HG03196 (cell line): ENCODE data around the gene L1CAM.

Experiments
- ATAC-seq: cut with Tn5 transposase; IDR thresholded peaks from one replicate; pipeline ENCODE4 v1.9.1; 2021; ENCODE audit not compliant: unreplicated experiment

The L1CAM gene

GRCh38 chrX:153878969-153879653 is 6.9 kb downstream of the L1CAM start:
- ATAC-seq = no peak

- ATAC-seq = no peak
These were observed 7.6 kb downstream of the L1CAM start for GRCh38 chrX:153878345-153878744.

DNA sequence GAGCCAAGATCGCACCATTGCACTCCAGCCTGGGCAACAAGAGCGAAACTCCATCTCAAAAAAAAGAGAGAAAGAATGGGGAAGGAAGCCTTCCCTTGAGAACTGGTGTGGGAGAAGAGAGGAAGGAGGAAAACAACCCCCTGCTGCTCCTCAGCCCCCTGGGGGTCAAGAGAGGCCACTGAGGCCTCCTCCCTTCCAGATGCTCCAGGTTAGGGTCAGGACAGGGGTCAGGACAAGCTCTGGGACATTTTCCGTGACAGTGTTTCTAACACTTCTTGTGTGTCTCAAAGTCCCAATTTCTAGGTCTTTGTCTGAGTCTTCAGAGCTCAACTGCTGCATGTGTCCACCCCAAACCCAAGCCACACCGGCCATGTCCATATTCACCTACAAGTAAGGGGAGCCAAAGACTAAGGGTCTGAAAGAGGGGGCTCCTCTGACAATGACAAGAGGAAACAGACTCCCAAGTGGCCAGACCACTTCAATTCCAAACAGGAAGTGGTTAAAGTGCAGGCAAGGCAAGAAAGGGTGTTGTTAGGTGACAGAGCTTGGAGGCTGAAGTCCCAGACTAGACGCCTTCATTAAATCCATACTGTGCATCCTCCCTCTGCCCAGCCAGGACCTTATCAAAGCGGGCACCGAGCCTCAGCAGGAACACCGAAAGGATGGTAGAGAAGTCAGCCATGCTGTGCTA is 8.3 kb downstream of the L1CAM start:
- no peak for ATAC-seq

DNA sequence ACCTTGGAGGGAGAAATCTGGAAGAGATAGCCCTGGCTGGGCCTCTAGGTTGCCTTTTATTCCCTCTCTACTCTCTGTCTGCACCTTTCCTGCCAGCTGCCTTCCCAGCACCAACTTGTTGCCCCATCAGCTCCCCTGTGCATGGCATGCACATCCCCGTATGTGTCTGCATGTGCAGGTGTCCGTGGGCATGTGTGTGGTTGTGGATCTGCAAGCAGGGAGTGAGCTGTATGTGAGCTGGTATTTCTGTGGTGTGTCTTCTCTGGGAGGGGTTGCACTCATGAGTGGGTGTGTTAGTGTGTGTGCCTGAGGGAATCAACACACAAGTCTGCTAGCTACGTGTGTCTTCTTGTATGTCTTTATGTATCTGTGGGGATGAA is 9.9 kb downstream of the L1CAM start:
- ATAC-seq = no peak

GRCh38 chrX:153875391-153876111 is 10.4 kb downstream of the L1CAM start:
- no peak for ATAC-seq

DNA sequence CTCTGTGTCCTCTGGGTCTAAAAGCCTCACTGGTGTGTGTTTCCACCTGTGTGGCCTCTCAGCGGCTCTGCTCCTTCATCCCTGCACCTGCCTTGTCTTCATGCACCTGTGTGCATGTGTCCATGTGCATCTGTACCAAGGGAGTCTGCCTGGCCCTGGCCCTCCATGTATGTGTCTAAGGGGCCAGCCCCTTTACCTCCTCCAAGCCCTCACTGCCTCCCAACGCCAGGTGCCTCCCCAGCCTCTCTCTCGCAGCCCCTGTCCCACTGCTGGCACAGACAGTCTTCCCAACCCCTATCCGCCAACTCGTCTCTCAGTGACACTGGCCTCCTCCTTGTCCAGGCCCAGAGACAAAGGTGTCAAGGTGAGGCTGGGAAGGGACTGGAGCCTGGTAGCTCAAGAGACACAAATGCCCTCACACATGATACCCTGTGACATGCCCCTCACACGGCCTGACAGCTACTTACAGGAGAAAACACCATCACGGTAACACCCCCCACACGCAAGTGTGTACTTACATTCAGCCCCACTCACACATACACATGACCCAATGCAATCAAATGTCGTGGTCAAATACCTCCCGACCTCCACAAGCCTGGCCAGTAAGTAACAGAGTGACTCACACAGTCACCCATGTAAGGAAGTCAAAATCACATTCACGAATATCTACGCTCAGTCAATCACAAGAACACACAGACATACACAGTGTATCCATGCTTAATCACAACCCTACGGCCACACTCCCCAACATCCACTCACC is 11.4 kb downstream of the L1CAM start:
- no peak for ATAC-seq

GRCh38 chrX:153874085-153874365 is 11.9 kb downstream of the L1CAM start:
- no peak for ATAC-seq

DNA sequence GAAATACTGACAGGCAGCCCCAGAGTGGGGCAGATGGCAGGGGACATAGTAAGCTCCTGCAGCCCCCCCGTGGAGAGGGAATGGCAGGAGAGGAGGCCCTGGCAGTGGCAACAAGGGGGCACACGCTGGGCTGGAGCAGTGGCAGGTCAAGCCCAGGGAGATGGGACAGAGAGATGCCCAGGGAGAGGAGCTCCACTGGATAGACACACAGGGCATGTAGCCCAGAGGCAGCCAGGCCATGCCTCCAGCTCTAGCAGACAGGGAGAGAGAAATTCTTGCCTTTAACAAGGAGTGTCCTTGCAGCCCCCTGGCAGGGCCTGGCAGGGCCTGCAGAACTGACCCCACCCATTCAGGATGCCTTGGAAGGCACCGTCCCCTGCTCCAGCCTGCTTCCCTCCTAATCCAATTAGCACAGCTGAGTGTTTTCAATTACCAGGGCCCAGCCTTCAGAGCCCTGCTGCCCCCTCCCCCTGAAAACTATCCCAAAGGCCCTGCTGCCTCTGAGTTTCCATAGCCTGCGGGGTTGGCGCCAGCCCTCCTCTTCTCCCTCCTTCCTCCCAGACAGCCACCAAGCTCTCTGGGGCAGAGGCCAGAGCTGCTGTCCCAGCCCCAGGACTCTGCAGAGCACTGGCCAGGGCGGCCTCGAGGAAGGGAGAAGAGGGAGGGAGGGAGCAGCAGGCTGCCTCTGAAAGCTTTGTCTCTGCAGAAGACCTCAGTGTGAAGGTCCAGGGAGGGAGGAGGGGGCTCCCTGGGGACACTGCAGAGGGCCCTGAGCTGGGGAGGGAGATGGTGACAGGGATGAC is 12.5 kb downstream of the L1CAM start:
- ATAC-seq = no peak

DNA sequence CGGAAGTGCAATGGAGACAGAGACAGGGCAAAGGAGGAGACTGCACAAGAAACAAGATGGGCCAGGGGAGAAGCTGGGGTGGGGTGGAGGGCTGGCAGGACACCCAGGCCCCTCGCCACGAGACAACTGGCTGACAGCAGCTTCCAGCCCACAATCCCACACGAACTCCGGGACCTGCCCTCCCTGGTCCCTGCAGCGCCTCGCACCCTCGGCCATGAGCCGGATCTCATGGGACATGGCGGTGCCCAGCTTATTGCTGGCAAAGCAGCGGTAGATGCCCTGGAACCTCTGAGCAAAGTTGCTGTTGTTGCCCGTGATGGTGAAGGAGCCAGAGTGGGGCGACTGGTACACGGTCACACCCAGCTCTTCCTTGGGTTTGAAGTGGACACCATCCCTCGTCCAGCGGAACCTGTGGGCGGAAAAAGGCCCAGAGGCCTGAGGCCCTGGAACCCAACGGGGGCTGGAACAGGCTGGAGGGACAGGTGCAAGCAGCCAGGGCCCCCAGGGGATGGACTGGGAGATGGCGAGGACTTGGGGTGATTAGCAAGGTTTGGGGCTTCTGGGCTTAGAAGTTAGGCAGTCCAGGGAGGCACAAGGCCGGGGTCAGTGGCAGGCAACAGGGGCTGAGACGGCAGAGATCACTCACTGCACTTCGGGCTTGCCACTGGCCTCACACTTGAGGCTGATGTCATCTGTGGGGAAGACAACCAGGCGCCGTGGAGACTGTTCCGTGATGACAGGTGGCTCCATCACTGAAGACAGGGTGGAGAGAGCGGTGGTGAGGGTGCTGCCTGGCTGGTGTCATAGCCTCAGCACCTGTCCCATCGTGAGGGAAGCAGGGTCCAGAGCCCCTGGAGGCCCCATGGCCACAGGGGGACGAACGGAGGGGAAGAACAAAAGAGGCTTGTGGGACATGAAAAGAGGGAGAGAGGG is 13.8 kb downstream of the L1CAM start:
- no peak for ATAC-seq

DNA sequence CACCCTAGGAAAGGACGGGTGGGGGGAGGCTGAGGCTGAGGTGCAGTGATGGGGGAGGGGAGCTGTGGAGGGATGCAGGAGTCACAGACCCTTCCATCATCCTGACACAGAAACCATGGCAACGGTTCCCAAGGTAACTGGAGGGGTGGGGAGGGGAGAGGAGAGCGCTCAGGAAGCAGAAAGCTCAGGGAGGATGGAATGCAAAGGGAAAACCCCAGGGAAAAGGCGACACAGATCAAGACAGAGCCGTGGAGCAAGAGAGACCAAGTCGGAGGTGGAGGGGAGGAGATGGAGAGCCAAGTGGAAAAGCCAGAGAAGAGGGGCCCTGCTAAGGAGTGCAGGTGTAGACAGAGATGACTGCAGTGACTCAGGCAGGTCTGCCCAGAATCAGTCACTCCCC is 14.5 kb downstream of the L1CAM start:
- ATAC-seq = no peak

GRCh38 chrX:153870791-153871360 is 15.1 kb downstream of the L1CAM start:
- ATAC-seq = no peak

DNA sequence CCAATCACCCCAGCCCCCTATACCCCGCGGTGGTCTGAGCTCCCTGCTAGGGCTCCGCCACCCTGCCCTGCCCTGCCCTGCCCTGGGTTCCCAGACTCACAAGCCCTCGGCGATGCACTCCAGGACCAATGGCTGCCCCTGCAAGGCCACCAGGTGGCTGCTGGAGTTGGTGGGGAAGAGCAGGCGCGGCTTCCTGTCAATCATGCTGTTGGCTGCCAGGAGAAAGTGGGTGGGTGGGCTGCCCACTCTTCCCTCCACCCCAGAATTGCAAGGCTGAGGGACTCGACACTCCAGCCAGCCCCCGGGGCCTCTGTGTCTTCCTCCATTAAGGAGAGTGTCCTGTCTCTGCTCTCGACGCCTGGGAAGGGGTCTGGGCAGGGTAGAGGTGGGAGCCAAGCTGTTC is 15.7 kb downstream of the L1CAM start:
- no peak for ATAC-seq

DNA sequence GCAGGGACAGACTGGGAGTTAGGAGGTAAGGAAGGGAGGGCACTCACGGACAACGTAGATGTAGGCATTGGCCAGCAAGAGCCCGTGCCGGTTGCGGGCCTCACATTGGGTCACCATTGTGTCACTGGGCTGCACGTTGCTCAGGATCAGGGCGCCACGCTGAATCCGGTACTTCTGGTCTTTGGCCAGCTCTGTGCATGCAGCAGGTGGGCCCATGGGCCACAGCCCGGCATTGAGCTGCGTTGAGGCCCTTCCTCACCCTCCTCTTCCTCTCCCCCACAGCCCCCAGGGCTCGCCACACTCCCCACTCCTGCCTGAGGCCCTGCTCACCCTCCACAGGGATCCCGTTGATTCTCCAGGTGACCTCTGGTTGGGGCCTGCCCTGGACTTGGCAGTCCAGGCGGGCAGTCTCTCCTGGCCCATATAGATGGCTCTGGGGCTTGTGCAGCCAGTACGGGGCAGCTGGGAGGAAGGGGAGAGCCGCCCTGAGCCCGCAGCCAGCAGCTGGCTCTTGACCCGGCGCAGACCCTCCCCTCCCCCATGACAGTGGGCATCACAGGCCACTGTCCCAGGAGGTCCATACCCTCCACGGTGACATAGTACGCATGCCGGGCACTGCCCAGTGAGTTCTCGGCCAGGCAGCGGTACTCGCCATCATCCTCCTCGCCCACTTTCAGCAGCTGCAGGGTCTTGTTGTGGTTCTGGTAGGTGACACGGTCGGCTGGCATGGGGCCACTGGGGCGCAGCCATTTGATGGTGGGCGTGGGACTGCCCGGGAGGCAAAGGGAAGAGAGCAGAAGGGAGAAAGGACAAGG is 16.3 kb downstream of the L1CAM start:
- ATAC-seq = no peak

DNA sequence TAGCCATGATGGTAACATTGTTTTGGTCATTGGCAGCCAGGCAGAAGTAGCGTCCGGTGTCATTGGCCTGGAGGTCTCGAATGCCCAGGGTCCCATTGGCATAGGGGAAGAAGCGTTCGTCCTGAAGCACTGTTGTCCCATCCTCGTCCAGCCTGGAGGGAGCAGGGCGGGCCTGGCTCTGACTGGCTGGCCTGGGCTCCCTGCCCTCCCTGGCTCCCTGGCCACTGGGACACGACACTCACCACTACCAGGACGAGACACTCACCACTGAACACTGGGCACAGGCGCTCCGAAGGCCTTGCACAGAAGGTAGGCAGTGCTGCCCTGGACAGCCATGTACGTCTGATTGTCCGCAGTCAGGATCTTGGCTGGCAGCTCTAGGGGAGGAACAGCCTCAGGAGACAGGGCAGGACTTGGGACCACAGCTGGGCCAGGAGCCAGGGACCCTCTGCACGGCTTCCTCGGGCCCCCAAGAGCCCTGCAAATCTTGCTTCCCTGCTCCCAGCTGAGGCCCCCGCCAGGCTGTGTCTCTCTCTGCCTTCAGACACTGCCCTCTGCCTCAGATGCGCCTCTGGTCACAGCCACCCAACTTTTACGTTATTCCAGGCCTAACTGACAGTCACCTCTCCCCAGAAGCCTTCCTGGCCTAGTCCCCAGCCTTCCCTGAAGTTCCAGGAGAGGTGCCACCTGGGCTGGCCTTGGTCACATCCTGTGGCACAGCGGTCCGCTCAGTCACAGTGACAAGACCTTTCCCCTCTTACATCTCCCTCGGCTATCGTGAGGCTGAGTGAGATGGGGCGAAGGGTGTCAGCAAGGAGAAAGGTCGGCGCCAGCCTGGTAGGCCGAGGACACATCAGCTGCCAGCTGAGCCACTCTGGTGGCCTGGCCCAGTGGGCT is 17.1 kb downstream of the L1CAM start:
- no peak for ATAC-seq

GRCh38 chrX:153867671-153868070 is 18.3 kb downstream of the L1CAM start:
- ATAC-seq = no peak

DNA sequence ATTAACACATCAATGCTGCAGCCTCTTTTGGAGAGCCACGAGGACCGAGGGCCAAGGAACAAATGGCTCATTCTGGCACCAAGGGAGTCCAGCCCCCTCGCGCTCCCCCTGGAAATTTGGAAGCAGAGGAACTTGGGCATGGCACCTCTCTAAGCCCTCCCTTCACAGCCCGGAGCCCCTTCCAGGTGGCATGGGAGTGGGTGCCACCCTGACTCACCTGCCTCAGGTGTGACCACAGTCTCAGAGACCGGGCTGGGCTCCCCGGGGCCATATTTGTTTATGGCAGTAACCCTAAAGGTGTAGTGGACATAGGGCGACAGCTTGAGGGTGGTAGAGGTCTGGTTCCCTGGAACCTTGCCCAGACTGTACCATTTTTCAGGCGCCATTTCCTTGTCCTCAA is 18.8 kb downstream of the L1CAM start:
- ATAC-seq = no peak

- no peak for ATAC-seq
These were observed 19.5 kb downstream of the L1CAM start for GRCh38 chrX:153866302-153867019.
